SK-N-MC (cell line): Measurements from ENCODE around the gene ANKS1B.

ENCODE experiments used
- EZH2 ChIP-seq: fragments of 200-600 bp; sonication (generic); IDR thresholded peaks from one replicate; pipeline ENCODE4 v1.6.1; 2017; ENCODE audit warnings: antibody characterized with exemption
- POLR2AphosphoS5 ChIP-seq: IDR thresholded peaks from 2 replicates; pipeline ENCODE4 v1.6.1; 2012; ENCODE audit warnings: mild to moderate bottlenecking, low read depth, low read length, borderline replicate concordance

DNA sequence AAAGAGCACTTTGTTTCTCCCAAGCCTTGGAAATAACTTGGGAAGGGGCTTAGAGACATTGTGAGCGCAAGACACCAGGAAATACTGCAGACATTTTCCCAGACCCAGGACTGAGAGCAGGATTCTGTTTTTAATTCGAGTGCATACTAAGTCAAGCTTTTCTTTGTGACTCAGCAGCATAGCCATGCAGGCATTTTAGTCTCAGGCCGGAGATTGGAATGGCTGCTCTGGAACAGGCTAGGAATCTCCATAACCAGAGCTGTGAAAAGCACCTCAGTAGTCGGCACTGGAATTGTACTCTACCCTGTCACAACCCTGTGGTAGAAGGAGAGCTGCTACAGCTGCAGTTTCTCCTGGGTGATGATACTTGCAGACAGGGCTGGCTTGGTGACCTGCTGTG, 366.1 kb downstream of the ANKS1B start:
- TF ChIP-seq POLR2AphosphoS5 (no peak), EZH2 (no peak)
